SK-N-SH (cell line): ENCODE measurements around the gene RSRC1. TPM values are rescaled to one million over a fixed set of nuclear protein-coding genes. Genes with fewer than 3 reads are reported as not detected.

Experiments used
- CTCF ChIA-PET: fragments of 300-600, 350-600 bp; formaldehyde crosslinking; extraction: SDS; loops from one replicate; lab custom pipeline; 2021; lab: Yijun Ruan, JAX
- POLR2A ChIA-PET: fragments of 350-600 bp; sonication (Branson Sonifier 250); formaldehyde crosslinking; extraction: SDS; loops from one replicate; lab custom pipeline; 2020; ENCODE audit warnings: antibody characterized with exemption, inconsistent platforms; lab: Yijun Ruan, JAX
- DNase-seq: peaks from one replicate; pipeline ENCODE4 v3.0.0; 2012
- H2AFZ ChIP-seq: fragments of 200-600 bp; sonication (generic); 2 replicates; pipeline ENCODE4 v1.8.1; 2016; ENCODE audit warnings: antibody characterized with exemption, mild to moderate bottlenecking, low read depth
- H3F3A ChIP-seq: fragments of 200-600 bp; sonication (generic); replicated peaks from 2 replicates; pipeline ENCODE3; 2016; ENCODE audit warnings: antibody characterized with exemption, mild to moderate bottlenecking; ENCODE audit not compliant: insufficient read depth
- H3K27ac ChIP-seq, 2 experiments: fragments of 200-500 bp in 1 of 2; fragments of 200-600 bp in 1 of 2; sonication (Bioruptor generic) in 1 of 2; sonication (generic), shearing (Covaris generic) in 1 of 2; 2 replicates each; pipeline versions ENCODE4 v1.5.1 to v1.6.1; 2014 to 2016; ENCODE audit warnings: low read depth in 2 of 2, inconsistent platforms in 1 of 2, low read length in 1 of 2, mild to moderate bottlenecking in 1 of 2, mixed read lengths in 1 of 2
- H3K27me3 ChIP-seq: fragments of 200-600 bp; sonication (generic), shearing (Covaris generic); 2 replicates; pipeline ENCODE4 v1.6.1; 2016; ENCODE audit warnings: mixed run types; ENCODE audit not compliant: insufficient read depth
- H3K36me3 ChIP-seq, 2 experiments: fragments of 200-500 bp in 1 of 2; fragments of 200-600 bp in 1 of 2; sonication (Bioruptor generic) in 1 of 2; sonication (generic) in 1 of 2; replicated peaks in 1 of 2; 2 replicates each; pipeline versions ENCODE3 to v1.5.1; 2014 to 2016; ENCODE audit warnings: low read length in 1 of 2, mild to moderate bottlenecking in 1 of 2; ENCODE audit not compliant: insufficient read depth in 2 of 2, control insufficient read depth in 1 of 2
- H3K4me1 ChIP-seq, 2 experiments: fragments of 200-500 bp in 1 of 2; fragments of 200-600 bp in 1 of 2; sonication (Bioruptor generic) in 1 of 2; sonication (generic), shearing (Covaris generic) in 1 of 2; 2 replicates each; pipeline versions ENCODE4 v1.5.1 to v1.6.1; 2014 to 2016; ENCODE audit warnings: low read depth in 1 of 2, low read length in 1 of 2, mixed run types in 1 of 2; ENCODE audit not compliant: insufficient read depth in 2 of 2, control insufficient read depth in 1 of 2
- H3K4me2 ChIP-seq: fragments of 200-600 bp; sonication (generic), shearing (Covaris generic); 2 replicates; pipeline ENCODE4 v1.6.1; 2017; ENCODE audit warnings: mixed run types
- H3K4me3 ChIP-seq, 2 experiments: fragments of 200-500 bp in 1 of 2; fragments of 200-600 bp in 1 of 2; sonication (Bioruptor generic) in 1 of 2; sonication (generic), shearing (Covaris generic) in 1 of 2; 2 replicates each; pipeline versions ENCODE4 v1.5.1 to v1.8.1; 2014 to 2016; ENCODE audit warnings: low read depth in 2 of 2, inconsistent platforms in 1 of 2, low read length in 1 of 2, mild to moderate bottlenecking in 1 of 2, mixed read lengths in 1 of 2, moderate library complexity in 1 of 2
- H3K79me2 ChIP-seq: fragments of 200-600 bp; sonication (generic); 2 replicates; pipeline ENCODE4 v1.8.1; 2017; ENCODE audit warnings: mild to moderate bottlenecking; ENCODE audit not compliant: insufficient read depth
- H3K9ac ChIP-seq: fragments of 200-600 bp; sonication (generic); 2 replicates; pipeline ENCODE4 v1.6.1; 2017; ENCODE audit warnings: mixed run types
- H3K9me2 ChIP-seq: fragments of 200-600 bp; sonication (generic); 2 replicates; pipeline ENCODE4 v1.6.1; 2017; ENCODE audit warnings: mixed run types
- H3K9me3 ChIP-seq: fragments of 200-600 bp; sonication (generic); 2 replicates; pipeline ENCODE4 v1.6.1; 2017; ENCODE audit warnings: mixed run types, mild to moderate bottlenecking, moderate library complexity
- H4K20me1 ChIP-seq: fragments of 200-600 bp; sonication (generic); 2 replicates; pipeline ENCODE4 v1.6.1; 2017; ENCODE audit warnings: mild to moderate bottlenecking, mixed run types; ENCODE audit not compliant: insufficient read depth
- CHD2 ChIP-seq: fragments of 150-350 bp; IDR thresholded peaks from 2 replicates; pipeline ENCODE4 v1.6.1; 2018; ENCODE audit warnings: low read length; ENCODE audit not compliant: partially characterized antibody
- EZH2phosphoT487 ChIP-seq: fragments of 200-600 bp; sonication (generic); IDR thresholded peaks from 2 replicates; pipeline ENCODE4 v1.6.1; 2017; ENCODE audit warnings: low read depth, mixed run types, mild to moderate bottlenecking, antibody characterized with exemption, moderate library complexity, borderline replicate concordance
- FOSL2 ChIP-seq: IDR thresholded peaks from 2 replicates; pipeline ENCODE4 v1.4.0; 2012; ENCODE audit warnings: low read depth, mild to moderate bottlenecking, moderate library complexity, borderline replicate concordance
- FOXJ3 ChIP-seq: sonication (generic); formaldehyde crosslinking; IDR thresholded peaks from 2 replicates; pipeline ENCODE4 v1.5.1; 2020; ENCODE audit warnings: mild to moderate bottlenecking, missing genetic modification reagents
- FOXM1 ChIP-seq: IDR thresholded peaks from 2 replicates; pipeline ENCODE4 v1.4.0; 2012; ENCODE audit warnings: low read depth, mild to moderate bottlenecking
- GABPA ChIP-seq: IDR thresholded peaks from 2 replicates; pipeline ENCODE4 v1.4.0; 2012; ENCODE audit warnings: low read depth, mild to moderate bottlenecking
- GATA2 ChIP-seq: sonication (generic); formaldehyde crosslinking; IDR thresholded peaks from 2 replicates; pipeline ENCODE4 v1.5.0; 2020; ENCODE audit warnings: mild to moderate bottlenecking, missing genetic modification reagents
- JUND ChIP-seq: IDR thresholded peaks from 2 replicates; pipeline ENCODE4 v1.4.0; 2012
- NFIC ChIP-seq: IDR thresholded peaks from 2 replicates; pipeline ENCODE4 v1.4.0; 2012; ENCODE audit warnings: borderline replicate concordance
- NRF1 ChIP-seq: IDR thresholded peaks from 2 replicates; pipeline ENCODE4 v1.6.1; 2012; ENCODE audit warnings: low read depth, mild to moderate bottlenecking, low read length
- POLR2AphosphoS5 ChIP-seq: IDR thresholded peaks from 2 replicates; pipeline ENCODE4 v1.6.1; 2012; ENCODE audit warnings: low read depth, low read length
- RFX5 ChIP-seq: IDR thresholded peaks from 2 replicates; pipeline ENCODE4 v1.6.1; 2012; ENCODE audit warnings: mild to moderate bottlenecking, improper control_type of control experiment, low read length
- TAF1 ChIP-seq: IDR thresholded peaks from 2 replicates; pipeline ENCODE4 v1.6.1; 2012; ENCODE audit warnings: low read depth, mild to moderate bottlenecking, low read length, moderate library complexity, borderline replicate concordance
- YY1 ChIP-seq: IDR thresholded peaks from 2 replicates; pipeline ENCODE4 v1.4.0; 2012; ENCODE audit warnings: low read depth, mild to moderate bottlenecking
- WGBS: methylation state at CpG from one replicate; pipeline ENCODE4 v1.1.6; 2017; ENCODE audit warnings: low lambda C conversion rate; 5-methylcytosine and 5-hydroxymethylcytosine counted together
- polyA plus RNA-seq, 3 experiments: library from polyadenylated mRNA; depleted of rRNA; stranded (reverse); fragments of >200 nt; gene quantifications; 2 replicates each; pipeline ENCODE4 v1.2.3, GENCODE V29; 2012
- TF ChIP-seq, protein P1 (sequence below): IDR thresholded peaks from 2 replicates; pipeline ENCODE4 v1.4.0; 2012; ENCODE audit warnings: low read depth
- TF ChIP-seq, protein P2 (sequence below): IDR thresholded peaks from 2 replicates; pipeline ENCODE4 v1.4.0; 2012; ENCODE audit warnings: low read depth, borderline replicate concordance
- TF ChIP-seq, protein P3 (sequence below): fragments of 200-600 bp; sonication (generic); IDR thresholded peaks from 2 replicates; pipeline ENCODE4 v1.6.1; 2017; ENCODE audit warnings: antibody characterized with exemption, mild to moderate bottlenecking, moderate library complexity
- TF ChIP-seq, protein P4 (sequence below): fragments of 150-350 bp; IDR thresholded peaks from 2 replicates; pipeline ENCODE4 v1.6.1; 2017; ENCODE audit warnings: antibody characterized with exemption, low read length, low read depth, borderline replicate concordance

The RSRC1 gene
- polyA plus RNA-seq, 1 of the 3 experiments (the other 2 are of a cell fraction), result 4.5 TPM

DNA sequence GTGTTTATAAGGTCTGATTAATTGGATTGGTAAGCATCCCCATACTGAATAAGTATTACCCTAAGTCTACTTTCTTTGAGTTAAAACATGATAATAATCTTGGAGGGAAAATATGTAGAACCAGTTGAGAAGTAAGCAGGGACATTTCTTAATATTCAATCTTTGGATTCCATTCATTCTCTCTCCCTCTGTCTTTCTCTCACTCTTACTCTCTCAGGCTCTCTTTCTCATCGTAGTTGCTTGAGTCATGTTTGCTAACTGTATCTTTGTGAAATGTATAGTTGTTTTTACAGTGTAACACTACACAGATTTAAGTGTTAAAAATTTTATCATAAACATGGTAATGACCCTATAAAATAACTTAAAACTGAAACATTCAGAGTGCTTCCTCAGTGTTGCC, 163.8 kb downstream of the RSRC1 start:
- POLR2A ChIA-PET, result no interaction called here

DNA sequence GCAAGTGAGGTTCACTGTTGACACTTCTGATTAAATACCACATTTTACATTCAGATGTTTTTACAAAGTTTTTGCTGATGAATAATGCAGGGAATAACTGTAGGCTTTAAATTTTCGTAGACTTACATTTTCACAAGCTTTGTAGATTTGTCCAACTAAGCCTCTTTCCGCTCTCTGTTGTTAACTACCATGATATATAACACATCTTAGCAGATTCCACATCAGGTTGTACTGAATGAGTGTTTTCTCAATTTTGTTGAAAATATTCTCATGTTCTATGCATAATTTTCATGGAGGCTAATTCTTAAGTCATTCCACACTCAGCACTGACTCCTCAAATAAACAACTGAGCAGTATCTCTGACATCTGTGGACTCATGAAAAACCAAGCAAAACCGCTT, 168.3 kb downstream of the RSRC1 start:
- no peak for DNase-seq
- no peaks in the 10 kb centered on the region for H3K4me1 ChIP-seq
- WGBS, result 100% methylated on average over 3 of the region's 3 CpGs
- no peaks in the 10 kb centered on the region for H3F3A ChIP-seq
- CTCF ChIA-PET, result no interaction called here
- 0 out of 2 replicates have a peak, but pooled peaks cover 7% of the 10 kb centered on the region for H3K9me3 ChIP-seq
- TF ChIP-seq POLR2AphosphoS5 (no peak), NFIC (no peak), EZH2phosphoT487 (no peak), NRF1 (no peak), FOXM1 (no peak)
- TF ChIP-seq, protein P1, sequence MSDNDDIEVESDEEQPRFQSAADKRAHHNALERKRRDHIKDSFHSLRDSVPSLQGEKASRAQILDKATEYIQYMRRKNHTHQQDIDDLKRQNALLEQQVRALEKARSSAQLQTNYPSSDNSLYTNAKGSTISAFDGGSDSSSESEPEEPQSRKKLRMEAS, result no peak
- TF ChIP-seq, all 33 proteins: peak for 0
- Histone ChIP-seq H3K9me2 (no peaks in the 10 kb centered on the region), H4K20me1 (no peaks in the 10 kb centered on the region), H3K79me2 (no peaks in the 10 kb centered on the region), H2AFZ (no peak overlapping the region), H3K9ac (no peak overlapping the region), H3K27ac (no peak overlapping the region), H3K27me3 (no peaks in the 10 kb centered on the region), H3K4me3 (no peak overlapping the region), H3K4me2 (no peak overlapping the region), H3K36me3 (peaks cover 13 to 18% of the 10 kb centered on the region in 2 experiments)
- POLR2A ChIA-PET, result no interaction called here

More for the DNA sequence above, 163.8 kb downstream of the RSRC1 start:
- Histone ChIP-seq H3K79me2 (no peaks in the 10 kb centered on the region), H3K9me3 (0 out of 2 replicates have a peak, but pooled peaks cover 7% of the 10 kb centered on the region), H3F3A (no peaks in the 10 kb centered on the region), H3K27me3 (no peaks in the 10 kb centered on the region), H3K27ac (no peak overlapping the region), H3K9ac (no peak overlapping the region), H4K20me1 (no peaks in the 10 kb centered on the region), H2AFZ (no peak overlapping the region), H3K36me3 (peaks cover 13 to 29% of the 10 kb centered on the region in 2 experiments), H3K9me2 (no peaks in the 10 kb centered on the region), H3K4me1 (no peaks in the 10 kb centered on the region), H3K4me3 (no peak overlapping the region), H3K4me2 (no peak overlapping the region)
- DNase-seq, result no peak
- 96% methylated on average over 1 of the region's 1 CpG for WGBS
- CTCF ChIA-PET, result no interaction called here
- TF ChIP-seq JUND, result no peak
- no peak for TF ChIP-seq TAF1
- TF ChIP-seq FOXM1, result no peak

DNA sequence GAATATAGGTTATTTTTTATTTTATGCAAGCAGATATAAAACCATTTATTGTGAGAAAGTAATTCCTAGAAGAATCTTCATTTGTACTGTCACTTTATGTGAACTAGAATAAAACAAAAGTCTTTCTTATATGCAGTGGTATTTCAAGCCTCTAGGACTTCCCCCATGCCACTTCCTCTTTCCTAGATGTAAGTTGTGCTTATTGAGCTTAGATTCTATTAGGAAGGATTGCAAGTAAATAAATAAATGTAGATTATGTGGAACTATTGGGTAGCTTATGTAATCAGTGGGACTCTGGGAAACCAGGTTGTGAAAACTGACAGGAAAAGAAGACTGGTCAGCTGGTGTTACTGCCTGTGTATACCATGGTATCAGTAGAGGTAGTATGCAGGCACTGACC, 169.7 kb downstream of the RSRC1 start:
- Histone ChIP-seq H3K4me3 (no peak overlapping the region), H3K79me2 (no peaks in the 10 kb centered on the region), H3K27me3 (no peaks in the 10 kb centered on the region), H3K4me2 (no peak overlapping the region), H3K9me2 (no peaks in the 10 kb centered on the region), H4K20me1 (no peaks in the 10 kb centered on the region), H2AFZ (no peak overlapping the region), H3F3A (no peaks in the 10 kb centered on the region), H3K4me1 (no peaks in the 10 kb centered on the region), H3K36me3 (peaks cover 9 to 13% of the 10 kb centered on the region in 2 experiments), H3K9me3 (0 out of 2 replicates have a peak, but pooled peaks cover 7% of the 10 kb centered on the region), H3K27ac (no peak overlapping the region), H3K9ac (no peak overlapping the region)
- POLR2A ChIA-PET, result no interaction called here
- CTCF ChIA-PET, result interaction anchor here (1.0 to 1.6 kb wide), 3 partner anchors 155 to 673 kb away, joined by 3 to 5 read pairs (median 4); no protein-coding TSS in a partner anchor
- no peak for DNase-seq
- no peak for TF ChIP-seq GATA2 (CRISPR knock-in tag)
- TF ChIP-seq FOSL2, result no peak
- TF ChIP-seq, protein P2, sequence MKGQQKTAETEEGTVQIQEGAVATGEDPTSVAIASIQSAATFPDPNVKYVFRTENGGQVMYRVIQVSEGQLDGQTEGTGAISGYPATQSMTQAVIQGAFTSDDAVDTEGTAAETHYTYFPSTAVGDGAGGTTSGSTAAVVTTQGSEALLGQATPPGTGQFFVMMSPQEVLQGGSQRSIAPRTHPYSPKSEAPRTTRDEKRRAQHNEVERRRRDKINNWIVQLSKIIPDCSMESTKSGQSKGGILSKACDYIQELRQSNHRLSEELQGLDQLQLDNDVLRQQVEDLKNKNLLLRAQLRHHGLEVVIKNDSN, result no peak
- TF ChIP-seq, protein P3, sequence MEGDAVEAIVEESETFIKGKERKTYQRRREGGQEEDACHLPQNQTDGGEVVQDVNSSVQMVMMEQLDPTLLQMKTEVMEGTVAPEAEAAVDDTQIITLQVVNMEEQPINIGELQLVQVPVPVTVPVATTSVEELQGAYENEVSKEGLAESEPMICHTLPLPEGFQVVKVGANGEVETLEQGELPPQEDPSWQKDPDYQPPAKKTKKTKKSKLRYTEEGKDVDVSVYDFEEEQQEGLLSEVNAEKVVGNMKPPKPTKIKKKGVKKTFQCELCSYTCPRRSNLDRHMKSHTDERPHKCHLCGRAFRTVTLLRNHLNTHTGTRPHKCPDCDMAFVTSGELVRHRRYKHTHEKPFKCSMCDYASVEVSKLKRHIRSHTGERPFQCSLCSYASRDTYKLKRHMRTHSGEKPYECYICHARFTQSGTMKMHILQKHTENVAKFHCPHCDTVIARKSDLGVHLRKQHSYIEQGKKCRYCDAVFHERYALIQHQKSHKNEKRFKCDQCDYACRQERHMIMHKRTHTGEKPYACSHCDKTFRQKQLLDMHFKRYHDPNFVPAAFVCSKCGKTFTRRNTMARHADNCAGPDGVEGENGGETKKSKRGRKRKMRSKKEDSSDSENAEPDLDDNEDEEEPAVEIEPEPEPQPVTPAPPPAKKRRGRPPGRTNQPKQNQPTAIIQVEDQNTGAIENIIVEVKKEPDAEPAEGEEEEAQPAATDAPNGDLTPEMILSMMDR, result no peak
- TF ChIP-seq RFX5, result no peak
- no peak for TF ChIP-seq GABPA
- no peak for TF ChIP-seq FOXJ3 (CRISPR knock-in tag)
- TF ChIP-seq CHD2, result no peak
- TF ChIP-seq, protein P4, sequence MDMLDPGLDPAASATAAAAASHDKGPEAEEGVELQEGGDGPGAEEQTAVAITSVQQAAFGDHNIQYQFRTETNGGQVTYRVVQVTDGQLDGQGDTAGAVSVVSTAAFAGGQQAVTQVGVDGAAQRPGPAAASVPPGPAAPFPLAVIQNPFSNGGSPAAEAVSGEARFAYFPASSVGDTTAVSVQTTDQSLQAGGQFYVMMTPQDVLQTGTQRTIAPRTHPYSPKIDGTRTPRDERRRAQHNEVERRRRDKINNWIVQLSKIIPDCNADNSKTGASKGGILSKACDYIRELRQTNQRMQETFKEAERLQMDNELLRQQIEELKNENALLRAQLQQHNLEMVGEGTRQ, result no peak
- TF ChIP-seq TAF1, result no peak
- no peak for TF ChIP-seq YY1
